NCI-H2227 (cell line): ENCODE data around the gene ZDHHC23.

Source experiments
- DNase-seq: peaks from one replicate; lab custom pipeline; 2025; ENCODE audit not compliant: unreplicated experiment; lab: John Stamatoyannopoulos, UW

Gene ZDHHC23

DNA sequence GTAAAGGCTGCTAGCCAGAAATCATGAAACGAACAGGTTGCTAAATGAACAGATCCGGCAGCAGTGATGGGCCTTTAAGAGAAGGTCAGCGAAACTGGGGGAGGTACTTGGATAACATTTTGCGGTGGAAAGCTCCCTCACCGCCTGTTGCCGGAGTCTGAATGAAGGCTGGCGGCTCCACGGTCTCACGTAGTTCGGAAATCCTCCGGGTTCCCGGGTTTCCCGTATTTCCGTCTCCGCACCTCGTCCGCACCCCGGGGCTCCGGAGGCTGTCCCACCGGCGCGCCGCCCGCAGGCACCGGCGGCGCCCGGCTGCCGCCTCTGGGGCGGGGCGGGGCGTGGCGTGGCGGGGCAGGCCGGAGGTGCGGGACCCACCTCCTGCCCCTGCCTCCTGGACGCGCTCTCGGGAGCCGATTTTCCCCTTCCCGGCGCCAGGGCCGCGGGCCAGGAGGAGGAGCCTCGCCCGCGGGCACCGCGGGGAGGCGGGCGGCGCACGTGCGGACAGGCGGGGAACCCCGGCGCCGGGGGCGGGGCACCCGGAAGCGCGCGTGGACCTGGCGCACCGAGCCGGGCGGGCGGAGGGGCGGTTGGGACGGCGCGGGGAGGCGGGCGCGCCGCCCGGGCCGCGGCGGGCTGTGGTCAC is at the start of gene ZDHHC23:
Gene ZDHHC23, plus strand, starts transcription at position 642 of the 643 bp plus-strand sequence. CDS start 790 bp downstream, outside the sequence.
- DNase-seq: peak; percentile 78

DNA sequence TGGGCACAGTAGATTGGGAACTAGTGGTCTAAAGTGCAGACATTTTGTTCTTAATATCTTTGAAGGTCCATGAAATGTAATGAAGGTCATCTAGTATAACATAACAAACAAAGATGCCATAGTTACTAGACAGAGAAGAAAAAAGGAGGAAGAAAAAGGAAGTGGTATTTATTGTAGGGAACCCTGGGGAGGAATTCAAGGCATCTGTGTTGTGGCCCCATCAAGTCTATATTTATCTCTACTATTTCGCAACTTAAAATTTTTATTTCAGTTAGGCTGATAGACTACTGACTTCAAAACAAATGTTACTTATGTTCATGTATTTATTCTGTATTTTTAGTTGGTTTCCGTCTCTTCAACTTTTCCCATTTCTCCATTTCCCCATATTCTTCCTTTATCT is 48.9 kb upstream of the ZDHHC23 start:
- DNase-seq: no peak

GRCh38 chr3:113906568-113907140 is 41.2 kb upstream of the ZDHHC23 start:
- DNase-seq: no peak

DNA sequence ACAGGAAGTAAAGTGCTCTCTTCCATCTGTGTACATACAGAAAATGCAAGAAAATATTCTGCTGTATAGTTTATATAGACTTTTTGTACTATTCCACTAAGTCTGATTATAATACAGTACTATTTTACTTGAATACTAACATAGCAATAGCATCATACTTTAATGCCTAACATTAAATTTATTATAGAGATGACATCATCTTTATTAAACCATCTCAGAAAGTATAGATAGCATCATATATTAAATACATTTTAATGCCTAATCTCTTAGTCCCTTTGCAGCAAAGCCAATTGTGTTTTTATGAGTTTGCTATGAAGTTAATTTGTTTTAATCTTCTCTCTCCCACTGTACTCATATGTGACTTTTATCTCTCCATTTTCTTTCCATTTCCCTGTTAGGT is 39.7 kb upstream of the ZDHHC23 start:
- no peak for DNase-seq

DNA sequence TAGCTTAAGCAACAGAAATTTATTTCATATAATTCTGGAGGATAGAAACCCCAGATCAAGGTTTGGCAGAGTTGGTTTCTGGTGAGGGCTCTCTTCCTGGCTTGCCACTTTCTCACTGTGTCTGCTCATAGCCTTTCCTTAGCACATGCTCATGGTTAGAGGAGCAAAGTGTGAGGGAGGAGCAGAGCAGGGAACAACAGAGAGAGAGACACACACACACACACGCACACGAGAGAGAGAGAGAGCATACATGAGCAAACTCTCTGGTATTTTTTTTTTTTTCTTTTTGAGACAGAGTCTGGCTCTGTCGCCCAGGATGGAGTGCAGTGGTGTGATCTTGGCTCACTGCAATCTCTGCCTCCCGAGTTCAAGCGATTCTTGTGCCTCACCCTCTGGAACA is 36.8 kb upstream of the ZDHHC23 start:
- no peak for DNase-seq

- DNase-seq: peak; percentile 31
These were observed 35.1 kb upstream of the ZDHHC23 start for GRCh38 chr3:113912552-113913236.

DNA sequence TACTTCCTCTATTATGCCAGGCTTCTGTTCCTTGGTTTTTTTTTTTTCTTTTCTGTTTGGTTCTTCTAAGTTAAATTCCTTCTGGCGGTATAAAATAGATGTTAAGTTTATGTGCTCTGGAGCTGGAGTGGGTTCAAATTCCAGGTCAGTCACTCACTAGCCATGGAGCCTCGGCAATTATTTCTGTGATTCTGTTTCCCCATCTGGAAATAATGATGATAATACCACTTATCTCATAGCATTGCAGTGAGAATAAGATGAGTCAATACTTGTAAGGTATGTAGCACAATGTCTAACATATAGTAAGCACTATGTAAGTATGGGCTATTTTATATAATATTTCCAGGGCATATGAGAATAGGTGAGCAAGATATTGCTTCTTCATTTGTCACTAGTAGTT is 33.2 kb upstream of the ZDHHC23 start:
- no peak for DNase-seq

DNA sequence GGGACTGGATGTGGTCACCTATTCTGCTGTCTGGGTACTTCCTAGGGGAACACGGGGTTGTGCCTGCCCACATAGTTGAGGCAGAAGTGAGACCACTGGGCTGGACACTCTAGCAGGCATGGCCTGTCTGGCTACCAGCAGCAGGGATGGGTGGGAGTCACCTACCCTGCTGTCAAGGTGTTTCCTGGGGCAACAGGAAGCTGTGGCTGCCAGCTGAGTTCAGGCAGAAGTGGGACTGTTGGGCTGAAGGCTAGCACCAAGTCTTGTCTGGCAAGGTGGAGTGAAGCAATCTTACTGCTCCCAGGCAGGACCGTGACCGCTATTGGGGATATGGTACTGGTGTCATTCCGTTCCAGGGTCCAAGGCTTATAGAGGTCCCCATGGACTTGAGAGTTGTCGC is 20.3 kb upstream of the ZDHHC23 start:
- DNase-seq: no peak

GRCh38 chr3:113946831-113947230 is 982 bp upstream of the ZDHHC23 start:
- DNase-seq: no peak

GRCh38 chr3:113948015-113948917 is 453 bp downstream of the ZDHHC23 start:
- DNase-seq: peak; percentile 56

DNA sequence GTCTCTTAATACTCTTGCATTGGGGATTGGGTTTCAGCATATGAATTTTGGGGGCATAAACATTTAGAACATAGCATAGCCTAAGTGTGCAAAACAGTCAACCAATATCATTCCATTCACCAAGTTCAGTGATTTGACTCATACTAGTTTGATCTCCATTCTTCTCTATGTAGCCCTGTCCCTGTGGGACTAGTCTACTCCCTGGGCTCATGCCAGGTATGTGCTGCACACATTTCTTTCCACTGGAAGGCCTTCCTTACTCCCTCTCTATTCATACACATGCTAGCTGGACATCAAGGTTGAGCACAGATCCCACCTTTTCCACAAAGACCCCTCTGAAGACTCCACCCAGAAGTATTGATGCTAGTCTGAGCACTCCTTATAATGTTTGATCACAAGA is 5.1 kb downstream of the ZDHHC23 start:
- DNase-seq: no peak

DNA sequence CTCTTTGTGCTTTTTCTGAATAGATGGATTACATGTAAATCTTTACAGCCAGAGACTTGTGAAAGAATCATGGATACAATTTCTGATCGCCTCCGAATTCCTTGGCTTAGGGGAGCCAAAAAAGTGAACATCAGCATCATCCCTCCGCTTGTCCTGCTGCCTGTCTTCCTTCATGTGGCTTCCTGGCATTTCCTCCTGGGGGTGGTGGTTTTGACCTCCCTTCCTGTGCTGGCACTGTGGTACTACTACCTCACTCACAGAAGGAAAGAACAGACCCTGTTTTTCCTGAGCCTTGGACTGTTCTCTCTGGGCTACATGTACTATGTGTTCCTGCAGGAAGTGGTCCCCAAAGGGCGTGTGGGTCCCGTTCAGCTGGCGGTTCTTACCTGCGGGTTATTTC is 5.9 kb downstream of the ZDHHC23 start:
- DNase-seq: no peak

DNA sequence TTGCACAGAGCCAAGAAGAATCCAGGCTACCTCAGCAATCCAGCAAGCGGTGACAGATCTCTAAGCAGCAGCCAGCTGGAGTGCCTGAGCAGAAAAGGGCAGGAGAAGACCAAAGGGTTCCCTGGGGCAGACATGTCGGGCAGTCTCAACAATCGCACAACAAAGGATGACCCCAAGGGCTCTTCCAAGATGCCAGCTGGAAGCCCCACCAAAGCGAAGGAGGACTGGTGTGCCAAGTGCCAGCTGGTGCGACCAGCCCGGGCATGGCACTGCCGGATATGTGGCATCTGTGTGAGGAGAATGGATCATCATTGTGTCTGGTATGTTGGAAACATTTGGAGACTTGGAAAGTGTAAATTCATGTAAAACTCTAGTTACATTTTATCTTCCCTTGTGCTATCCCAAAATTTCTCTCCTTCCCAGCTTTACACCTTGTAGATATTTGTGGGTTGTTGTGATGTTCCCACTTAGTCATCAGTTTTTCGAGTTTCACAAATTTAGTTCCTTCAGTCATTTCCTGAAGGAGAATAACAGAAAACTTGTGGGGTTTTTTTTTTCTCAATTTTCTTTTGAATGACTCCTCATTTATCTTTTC is 6.4 kb downstream of the ZDHHC23 start:
- no peak for DNase-seq

GRCh38 chr3:113963879-113964278 is 16.1 kb downstream of the ZDHHC23 start:
- no peak for DNase-seq

DNA sequence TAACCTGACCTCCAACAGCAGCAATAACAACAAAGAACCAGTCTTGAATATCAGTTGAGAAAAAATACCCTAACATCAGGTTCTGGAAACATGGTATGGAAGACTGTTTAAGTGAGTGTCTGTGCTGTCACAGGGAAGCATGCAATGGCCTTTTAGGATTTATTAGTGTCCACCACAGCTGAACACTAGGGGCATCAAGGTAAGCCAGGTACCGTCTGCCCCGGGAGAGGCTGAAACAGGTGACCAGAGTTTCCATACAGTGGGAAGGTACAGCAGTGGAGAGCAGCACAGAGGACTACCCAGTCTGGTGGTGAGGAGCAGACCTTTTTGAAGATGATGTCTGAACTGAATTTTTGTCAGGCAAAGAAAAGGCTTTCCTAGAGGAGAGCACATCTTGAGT is 18.4 kb downstream of the ZDHHC23 start:
- no peak for DNase-seq

DNA sequence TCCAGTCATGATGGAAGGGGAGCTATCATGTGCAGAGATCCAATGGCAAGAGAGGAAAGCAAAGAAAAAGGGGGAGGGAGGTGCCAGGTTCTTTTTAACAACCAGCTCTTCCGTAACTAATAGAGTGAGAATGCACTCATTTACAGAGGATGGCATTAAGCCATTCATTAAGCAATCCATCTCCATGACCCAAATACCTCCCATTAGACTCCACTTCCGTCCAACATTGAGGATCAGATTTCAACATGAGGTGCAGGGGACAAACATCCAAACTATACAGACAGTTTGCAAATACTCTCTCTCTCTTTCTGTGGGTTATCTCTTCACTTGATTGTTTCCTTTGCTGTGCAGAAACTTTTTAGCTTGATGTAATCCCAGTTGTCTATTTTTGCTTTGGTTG is 21.2 kb downstream of the ZDHHC23 start:
- no peak for DNase-seq

DNA sequence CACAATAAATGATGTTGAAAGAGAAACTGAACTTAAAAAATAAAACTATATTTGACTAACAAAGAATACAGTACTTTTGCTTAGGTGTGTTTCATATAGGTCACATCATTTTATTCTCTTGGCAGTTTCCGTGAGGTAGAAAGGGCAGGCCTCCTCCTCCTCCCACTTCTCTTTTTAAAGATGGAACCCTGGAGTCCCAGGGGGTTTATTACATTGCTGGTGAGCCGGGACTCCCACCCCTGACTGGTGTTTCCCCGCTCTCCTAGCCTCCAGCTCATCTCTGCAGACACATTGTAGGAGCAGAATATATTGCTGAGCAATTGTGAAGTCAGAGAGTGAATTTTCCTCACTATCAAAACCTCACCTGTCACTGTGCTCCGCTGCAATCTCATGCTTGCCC is 30.0 kb downstream of the ZDHHC23 start:
- no peak for DNase-seq

DNA sequence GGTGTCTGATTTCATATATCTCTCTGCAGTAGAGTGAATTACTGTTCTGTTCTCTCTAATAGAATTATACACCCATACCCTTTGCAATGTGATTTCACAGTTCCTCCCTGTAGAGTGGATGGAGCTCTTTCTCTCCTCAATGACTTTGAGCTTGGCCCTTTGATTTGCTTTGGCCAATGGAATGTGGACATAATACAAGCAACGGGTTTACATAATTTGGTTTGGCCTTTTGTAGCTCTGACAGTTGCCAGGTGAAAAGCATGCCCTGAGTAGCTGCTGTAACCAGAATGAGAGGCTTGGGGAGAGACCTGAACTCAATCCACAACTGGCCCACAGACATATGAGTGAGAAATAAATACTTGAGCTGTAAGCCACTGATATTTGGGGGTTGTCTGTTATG is 32.1 kb downstream of the ZDHHC23 start:
- no peak for DNase-seq

- peak; percentile 38 for DNase-seq
These were observed 34.0 kb downstream of the ZDHHC23 start for GRCh38 chr3:113981803-113982202.

GRCh38 chr3:113983544-113983943 is 35.7 kb downstream of the ZDHHC23 start:
- DNase-seq: no peak

- DNase-seq: no peak
These were observed 37.7 kb downstream of the ZDHHC23 start for GRCh38 chr3:113985541-113985940.
